HepG2 (cell line): ENCODE results near the gene BET1. TPM values are rescaled to one million over a fixed set of nuclear protein-coding genes. Genes with fewer than 3 reads are reported as not detected.

Experiments
- ATAC-seq: fragments of 200-7000 bp; cut with Tn5 transposase; 3 replicates; pipeline ENCODE4 v1.9.1; 2020; ENCODE audit warnings: mild to moderate bottlenecking, moderate library complexity
- BruUV-seq: library from RNA; stranded (reverse); fragments of 400-500 nt; replicated peaks from 2 replicates; lab custom pipeline; 2021; lab: Mats Ljungman, UMichigan
- CTCF ChIA-PET: fragments of 300-600 bp; formaldehyde crosslinking; extraction: SDS; loops from one replicate; lab custom pipeline; 2021; ENCODE audit warnings: low total read pairs, inconsistent platforms, low intra/inter-chr PET ratio; lab: Yijun Ruan, JAX
- POLR2A ChIA-PET: fragments of 350-600 bp; sonication (Branson Sonifier 250); formaldehyde crosslinking; loops from one replicate; lab custom pipeline; 2020; ENCODE audit warnings: antibody characterized with exemption, inconsistent platforms; lab: Yijun Ruan, JAX
- DNase-seq: peaks from one replicate; pipeline ENCODE4 v3.0.0-alpha.2; 2015; ENCODE audit warnings: low spot score
- FAIRE-seq: peaks from 3 replicates; lab custom pipeline; 2011; peaks lifted over from hg19 to GRCh38; lab: Jason Lieb, UNC
- H2AFZ ChIP-seq: one replicate; pipeline ENCODE4 v1.6.1; 2011; ENCODE audit warnings: low read length, inconsistent platforms
- H3K27ac ChIP-seq: fragments of 300-600 bp; 3 replicates; pipeline ENCODE4 v1.8.0; 2011; ENCODE audit warnings: mixed run types, mild to moderate bottlenecking, mixed read lengths, low read length, inconsistent platforms; ENCODE audit not compliant: insufficient read depth; ENCODE audit errors: extremely low read length
- H3K27me3 ChIP-seq, 2 experiments: fragments of 200-600 bp in 1 of 2; 2 replicates in 1 of 2; 3 replicates in 1 of 2; pipeline versions ENCODE4 v1.6.0 to v1.8.0; 2011; ENCODE audit warnings: low read length in 2 of 2, mild to moderate bottlenecking in 2 of 2, moderate library complexity in 2 of 2, inconsistent platforms in 1 of 2; ENCODE audit not compliant: insufficient read depth in 2 of 2, control insufficient read depth in 1 of 2
- H3K36me3 ChIP-seq, 2 experiments: fragments of 200-600 bp in 1 of 2; replicated peaks in 1 of 2; 2 replicates in 1 of 2; 3 replicates in 1 of 2; pipeline versions ENCODE4 v1.5.1 to v1.8.0; 2011; ENCODE audit warnings: low read length in 2 of 2, inconsistent platforms in 1 of 2; ENCODE audit not compliant: insufficient read depth in 2 of 2, control insufficient read depth in 1 of 2
- H3K4me1 ChIP-seq: 2 replicates; pipeline ENCODE4 v1.5.1; 2012; ENCODE audit warnings: low read length, inconsistent platforms; ENCODE audit not compliant: insufficient read depth
- H3K4me2 ChIP-seq: 2 replicates; pipeline ENCODE4 v1.6.0; 2011; ENCODE audit warnings: low read depth, low read length, inconsistent platforms
- H3K4me3 ChIP-seq, 3 experiments: fragments of 200-600 bp in 1 of 3; sonication (generic), shearing (Covaris generic) in 1 of 3; replicated peaks in 1 of 3; 2 replicates each; pipeline ENCODE4 v1.5.1; 2011 to 2016; ENCODE audit warnings: low read length in 3 of 3, inconsistent platforms in 2 of 3, low read depth in 2 of 3, mild to moderate bottlenecking in 2 of 3, control low read depth in 1 of 3, mixed read lengths in 1 of 3; ENCODE audit not compliant: insufficient read depth in 1 of 3
- H3K79me2 ChIP-seq: one replicate; pipeline ENCODE4 v1.6.1; 2011; ENCODE audit warnings: low read length, inconsistent platforms; ENCODE audit not compliant: insufficient read depth
- H3K9ac ChIP-seq: 2 replicates; pipeline ENCODE4 v1.6.0; 2011; ENCODE audit warnings: mild to moderate bottlenecking, low read depth, low read length, inconsistent platforms; ENCODE audit not compliant: insufficient read depth
- H3K9me3 ChIP-seq: 2 replicates; pipeline ENCODE4 v1.5.1; 2012; ENCODE audit warnings: mild to moderate bottlenecking, low read length
- H4K20me1 ChIP-seq: 2 replicates; pipeline ENCODE4 v1.6.0; 2011; ENCODE audit warnings: inconsistent platforms, mild to moderate bottlenecking, low read length, moderate library complexity; ENCODE audit not compliant: insufficient read depth
- EHMT2 ChIP-seq: fragments of 200-600 bp; sonication (generic); IDR thresholded peaks from 2 replicates; pipeline ENCODE4 v1.7.0; 2017; ENCODE audit warnings: antibody characterized with exemption, low read depth, low read length, borderline replicate concordance
- ISX ChIP-seq: sonication (generic); formaldehyde crosslinking; conservative IDR thresholded peaks from 2 replicates; pipeline ENCODE4 v1.5.0; 2020; ENCODE audit warnings: missing genetic modification reagents
- KMT2A ChIP-seq: sonication (generic); formaldehyde crosslinking; IDR thresholded peaks from 2 replicates; pipeline ENCODE4 v1.4.0; 2020; ENCODE audit warnings: missing genetic modification reagents
- NCOR1 ChIP-seq: fragments of 200-600 bp; sonication (generic); IDR thresholded peaks from 2 replicates; pipeline ENCODE4 v1.7.0; 2017; ENCODE audit warnings: antibody characterized with exemption, low read length, borderline replicate concordance
- NFE2 ChIP-seq: sonication (generic); formaldehyde crosslinking; IDR thresholded peaks from 2 replicates; pipeline ENCODE4 v1.4.0; 2020; ENCODE audit warnings: missing genetic modification reagents
- STAT5B ChIP-seq: sonication (generic); formaldehyde crosslinking; IDR thresholded peaks from 2 replicates; pipeline ENCODE4 v1.4.0; 2020; ENCODE audit warnings: missing genetic modification reagents
- TBL1XR1 ChIP-seq: fragments of 150-350 bp; IDR thresholded peaks from 2 replicates; pipeline ENCODE4 v1.6.1; 2014; ENCODE audit warnings: borderline replicate concordance, low read length; ENCODE audit not compliant: partially characterized antibody
- TEAD3 ChIP-seq: optimal IDR thresholded peaks from 2 replicates; pipeline ENCODE3; 2016; ENCODE audit warnings: borderline replicate concordance
- ZNF644 ChIP-seq: IDR thresholded peaks from 2 replicates; pipeline ENCODE4 v1.6.1; 2016; ENCODE audit warnings: low read depth
- WGBS: methylation state at CpG from one replicate; pipeline ENCODE4 v1.1.6; 2017; ENCODE audit warnings: low lambda C conversion rate; 5-methylcytosine and 5-hydroxymethylcytosine counted together
- in situ Hi-C: cut with HindIII; loops from 2 replicates; pipeline ENCODE4 v1.10.0; 2017; ENCODE audit warnings: low pct_unique_long_range_greater_than_20kb; ENCODE audit not compliant: extremely low pct_ligation_motif_present
- intact Hi-C: fragments of 100-400 bp; cut with micrococcal nuclease; formaldehyde crosslinking; loops from one replicate; pipeline ENCODE4 v1.10.0; 2022; ENCODE audit not compliant: unreplicated experiment
- polyA plus RNA-seq, 8 experiments: library from polyadenylated mRNA; depleted of rRNA in 3 of 8; stranded (reverse) in 7 of 8; unstranded in 1 of 8; fragments of >200 nt; fragmentation: Illumina TruSeq in 4 of 8; extraction: Trizol in 4 of 8; gene quantifications; 2 replicates each; pipeline versions ENCODE4 v1.2.1 to v1.2.3, GENCODE V29; 2011 to 2016; ENCODE audit warnings: low read depth in 4 of 8, missing spikeins in 1 of 8, mixed read lengths in 1 of 8; ENCODE audit not compliant: insufficient read depth in 1 of 8
- total RNA-seq, 5 experiments: library from RNA; depleted of rRNA; stranded (reverse); fragments of >200 nt; fragmentation: Illumina TruSeq; extraction: Trizol; gene quantifications; 2 replicates each; pipeline ENCODE4 v1.2.3, GENCODE V29; 2016; ENCODE audit warnings: low read depth in 1 of 5
- TF ChIP-seq, protein P1 (sequence below): sonication (generic); formaldehyde crosslinking; IDR thresholded peaks from 2 replicates; pipeline ENCODE4 v1.4.0; 2020; ENCODE audit warnings: missing genetic modification reagents

Gene BET1
- total and polyA plus RNA-seq, 2 of the 13 experiments (the other 11 are each of a cell fraction or from before 2014, with no cell fraction given), result 23.8 to 33.7 TPM

DNA sequence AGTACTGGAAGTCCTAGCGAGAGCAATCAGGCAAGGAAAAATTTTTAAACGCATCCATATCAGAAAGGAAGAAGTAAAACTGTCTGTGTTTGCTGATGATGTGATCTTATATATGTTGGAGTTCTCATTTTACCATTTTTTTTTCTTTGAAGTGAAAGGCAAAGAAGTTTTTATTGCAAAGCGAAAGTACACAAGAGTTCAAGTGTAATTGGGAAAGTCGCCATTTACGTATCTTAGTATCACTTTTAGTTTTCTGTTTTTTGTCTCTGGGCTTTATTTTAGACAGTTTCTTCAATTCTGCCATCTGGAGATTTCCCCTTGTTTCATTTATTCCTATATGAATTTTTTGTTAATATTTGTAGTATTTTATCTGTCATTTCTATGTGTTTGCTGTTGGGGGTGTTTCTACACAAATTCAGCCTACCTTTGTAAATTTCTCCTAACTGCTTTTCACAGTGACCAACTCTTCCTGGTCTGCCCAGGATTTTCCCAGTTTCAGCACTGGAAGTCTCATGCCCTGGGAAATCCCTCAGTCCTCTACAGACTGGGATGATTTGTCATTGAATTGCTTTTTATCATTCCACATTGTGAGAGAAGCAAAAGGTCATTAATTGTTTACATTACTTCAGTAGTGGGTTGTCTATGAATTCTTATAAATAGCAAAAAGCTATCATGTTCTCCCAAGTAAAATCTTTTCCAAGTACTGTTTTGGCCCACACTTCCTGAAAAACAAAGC, 23.2 kb downstream of the BET1 start (continued):
- TF ChIP-seq TBL1XR1, result no peak
- TF ChIP-seq, protein P1, sequence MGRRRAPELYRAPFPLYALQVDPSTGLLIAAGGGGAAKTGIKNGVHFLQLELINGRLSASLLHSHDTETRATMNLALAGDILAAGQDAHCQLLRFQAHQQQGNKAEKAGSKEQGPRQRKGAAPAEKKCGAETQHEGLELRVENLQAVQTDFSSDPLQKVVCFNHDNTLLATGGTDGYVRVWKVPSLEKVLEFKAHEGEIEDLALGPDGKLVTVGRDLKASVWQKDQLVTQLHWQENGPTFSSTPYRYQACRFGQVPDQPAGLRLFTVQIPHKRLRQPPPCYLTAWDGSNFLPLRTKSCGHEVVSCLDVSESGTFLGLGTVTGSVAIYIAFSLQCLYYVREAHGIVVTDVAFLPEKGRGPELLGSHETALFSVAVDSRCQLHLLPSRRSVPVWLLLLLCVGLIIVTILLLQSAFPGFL, result no peak
- no peak for TF ChIP-seq STAT5B (CRISPR knock-in tag)
- TF ChIP-seq NFE2, result no peak
- TF ChIP-seq KMT2A (CRISPR knock-in tag), result no peak

DNA sequence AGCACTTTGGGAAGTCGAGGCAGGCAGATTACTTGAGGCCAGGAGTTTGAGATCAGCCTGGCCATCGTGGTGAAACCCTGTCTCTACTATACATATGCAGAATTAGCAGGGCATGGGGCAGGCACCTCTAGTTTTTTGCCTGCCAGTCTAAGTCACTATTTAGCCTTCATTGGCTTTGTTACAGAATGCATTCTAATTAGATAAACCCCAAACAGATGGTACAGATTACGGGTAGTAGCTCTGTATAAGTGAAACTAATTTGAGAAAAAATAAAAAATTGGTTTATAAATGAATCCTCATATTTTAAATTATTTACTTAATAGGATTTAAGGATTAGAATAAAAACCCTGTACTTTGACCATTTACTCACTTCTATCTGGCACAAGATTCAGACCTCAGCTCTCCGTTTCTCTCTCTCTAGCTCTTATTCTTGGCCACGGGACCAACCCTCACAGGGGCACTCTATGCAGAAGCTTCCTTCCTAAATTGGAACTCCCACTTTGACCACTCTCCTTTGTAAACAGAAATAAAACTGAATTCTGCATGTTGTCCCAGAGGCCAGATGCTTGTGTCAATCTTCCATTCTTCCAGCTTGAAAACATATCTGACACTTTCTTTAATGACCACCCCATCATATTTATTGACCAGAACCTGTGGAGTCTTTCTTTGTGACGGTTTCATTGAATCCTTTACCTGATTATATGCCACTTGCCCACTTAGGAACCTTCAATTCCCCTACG, 26.8 kb downstream of the BET1 start:
- ChIA-PET POLR2A (no interaction called here), CTCF (no interaction called here)
- in situ Hi-C loops (no loop called here), intact Hi-C loops (no loop called here)
- BruUV-seq, result no TSS peak
- H3K79me2 ChIP-seq, result no peaks in the 10 kb centered on the region
- WGBS, result 13% methylated on average over 7 of the region's 7 CpGs
- H3K4me2 ChIP-seq, result no peak overlapping the region
- no peak overlapping the region for H3K4me3 ChIP-seq
- H3K36me3 ChIP-seq, result no peaks in the 10 kb centered on the region
- no peak for ATAC-seq
- H4K20me1 ChIP-seq, result no peaks in the 10 kb centered on the region
- no peak overlapping the region for H2AFZ ChIP-seq
- no peaks in the 10 kb centered on the region for H3K4me1 ChIP-seq
- H3K9me3 ChIP-seq, result no peaks in the 10 kb centered on the region
- no peak for TF ChIP-seq ZNF644
- no peak for TF ChIP-seq ISX (CRISPR knock-in tag)
- TF ChIP-seq TEAD3 (CRISPR knock-in tag), result no peak
- TF ChIP-seq EHMT2, result no peak
- TF ChIP-seq NCOR1, result no peak
- TF ChIP-seq, all 625 proteins: peak for 0
- DNase-seq (no peak), FAIRE-seq (no peak)
- Histone ChIP-seq H3K27me3 (no peaks in the 10 kb centered on the region), H3K9ac (no peak overlapping the region), H3K27ac (no peak overlapping the region)
